ENCODE results near the gene NECTIN1. TPM values are rescaled to one million over a fixed set of nuclear protein-coding genes. Genes with fewer than 3 reads are reported as not detected.

NECTIN1 gene
- total RNA-seq, 1 experiment from 2014 or later = 23.8 TPM

- DNase-seq (ENCODE audit: low read depth, low spot score) (no peak), ATAC-seq (no peak)
- CTCF ChIA-PET = interaction anchor here (1.2 to 3.8 kb wide), 2 partner anchors 10 to 18 kb away, joined by 3 to 17 read pairs; partner anchors contain the start of gene NECTIN1
- Histone ChIP-seq H2AFZ (ENCODE audit: low read depth, low read length, poor library complexity, severe bottlenecking) (no peak overlapping the region), H3K27ac (ENCODE audit: low read depth, low read length) (no peak overlapping the region), H3K4me1 (ENCODE audit: control insufficient read depth in 1 of 2, insufficient read depth in 2 of 2, low read length in 2 of 2) (peaks cover 6% of the 10 kb centered on the region in 2 experiments; a peak in 2 of 4 replicates), H3K27me3 (ENCODE audit: insufficient read depth, low read length) (no peaks in the 10 kb centered on the region), H4K20me1 (ENCODE audit: insufficient read depth) (no peaks in the 10 kb centered on the region), H3K9me3 (ENCODE audit: control insufficient read depth in 1 of 2, insufficient read depth in 1 of 2, low read depth in 1 of 2, low read length in 2 of 2) (no peaks in the 10 kb centered on the region), H3K79me2 (ENCODE audit: insufficient read depth, low read length) (peaks cover 24% of the 10 kb centered on the region; the same call in 1 of the 2 replicates), H3K4me2 (ENCODE audit: low read length) (no peak overlapping the region), H3K36me3 (ENCODE audit: control insufficient read depth in 1 of 2, insufficient read depth in 2 of 2, low read length in 2 of 2) (no peaks in the 10 kb centered on the region), H3K9me2 (ENCODE audit: insufficient read depth) (no peaks in the 10 kb centered on the region), H3K9ac (ENCODE audit: low read length) (no peak overlapping the region), H3K4me3 (replicated peaks in 1 of 2; ENCODE audit: low read depth in 1 of 2, low read length in 2 of 2) (no peak overlapping the region)
- BruUV-seq (replicated peaks) = no TSS peak
- RAD21 ChIA-PET (ENCODE audit: low non-redundant PET in 1 of 2, low total read pairs in 2 of 2, uncharacterized antibody in 2 of 2, unreplicated experiment in 2 of 2) = no interaction called here
- intact Hi-C loops (cut with micrococcal nuclease) = loop anchor here (5.0 kb wide), 1 partner anchor 501 kb away; the partner anchor contains the start of gene OAF
- no peak for TF ChIP-seq CTCF (IDR thresholded peaks at IDR 0.05 in 2 of 3, conservative IDR thresholded peaks at IDR 0.05 in 1 of 3; ENCODE audit: borderline replicate concordance in 1 of 3, insufficient read depth in 1 of 3, low read depth in 2 of 3, low read length in 2 of 3)
- no peak for TF ChIP-seq CEBPB (IDR thresholded peaks at IDR 0.05; ENCODE audit: low read depth)
- no peak for TF ChIP-seq MAX (IDR thresholded peaks at IDR 0.05)
- TF ChIP-seq ZBTB33 (IDR thresholded peaks at IDR 0.05; ENCODE audit: extremely low read depth, insufficient replicate concordance, low read length) = no peak
- TF ChIP-seq EGR1 (IDR thresholded peaks at IDR 0.05; ENCODE audit: low read depth) = no peak
- no peak for TF ChIP-seq TCF7L2 (IDR thresholded peaks at IDR 0.05; ENCODE audit: borderline replicate concordance, extremely low read depth, insufficient read depth, insufficient read length)
- no peak for TF ChIP-seq ELF1 (IDR thresholded peaks at IDR 0.05; ENCODE audit: borderline replicate concordance, low read depth)
- no peak for TF ChIP-seq SRF (IDR thresholded peaks at IDR 0.05; ENCODE audit: low read depth)
- TF ChIP-seq FOSL1 (IDR thresholded peaks at IDR 0.05; ENCODE audit: low read depth) = no peak
- no peak for TF ChIP-seq EZH2phosphoT487 (IDR thresholded peaks at IDR 0.05; ENCODE audit: borderline replicate concordance)
- TF ChIP-seq ZFX (IDR thresholded peaks at IDR 0.05) = no peak
- no peak for TF ChIP-seq RAD21 (IDR thresholded peaks at IDR 0.05; ENCODE audit: low read depth)
- no peak for TF ChIP-seq JUND (IDR thresholded peaks at IDR 0.05)
- TF ChIP-seq SP1 (IDR thresholded peaks at IDR 0.05; ENCODE audit: low read depth) = no peak
- TF ChIP-seq SIN3A (IDR thresholded peaks at IDR 0.05; ENCODE audit: low read depth) = no peak
- no peak for TF ChIP-seq POLR2A (IDR thresholded peaks at IDR 0.05; ENCODE audit: borderline replicate concordance, extremely low read depth, insufficient read depth, insufficient read length)
- POLR2A ChIA-PET = interaction anchor here (0.6 kb wide), 1 partner anchor 18 kb away, joined by 3 read pairs; no protein-coding TSS in a partner anchor
Observed at GRCh38 chr11:119711476-119711875, 17.5 kb downstream of the NECTIN1 start.

Measured in HCT116 (cell line).